GM18907 (cell line): ENCODE measurements around the gene ABCA8.

Source experiments
- ATAC-seq: cut with Tn5 transposase; IDR thresholded peaks from one replicate; pipeline ENCODE4 v1.9.1; 2021; ENCODE audit warnings: mild to moderate bottlenecking, moderate library complexity; ENCODE audit not compliant: unreplicated experiment

The ABCA8 gene

DNA sequence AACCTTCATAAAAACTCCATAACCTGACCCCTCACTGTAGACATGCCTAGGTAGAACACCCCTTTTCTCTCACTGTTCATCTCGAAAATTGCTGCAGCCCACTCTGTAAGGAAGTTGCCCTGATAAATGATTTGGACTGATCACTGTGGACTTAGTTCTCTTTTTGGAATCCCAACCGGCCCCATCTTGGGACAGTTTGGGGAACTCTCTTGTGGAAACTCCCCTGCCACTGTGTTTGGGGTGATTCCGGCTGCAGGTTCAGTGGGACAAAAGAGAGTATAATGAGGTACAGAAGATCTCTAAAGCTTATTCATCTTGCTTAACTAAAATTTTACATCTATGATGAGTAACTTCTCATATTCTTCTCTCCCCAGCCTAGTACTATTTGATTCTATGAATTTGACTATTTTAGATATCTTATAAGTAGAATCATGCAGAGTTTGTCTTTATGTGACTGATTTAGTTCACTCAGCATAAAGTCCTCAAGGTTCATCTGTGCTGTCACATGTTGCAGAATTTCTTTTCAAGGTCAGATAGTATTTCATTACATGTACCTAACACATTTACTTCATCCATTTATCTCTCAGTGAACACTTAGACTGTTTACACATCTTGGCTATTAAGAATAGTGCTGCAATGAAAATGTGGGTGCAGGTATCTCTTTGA, 84.9 kb downstream of the ABCA8 start:
- ATAC-seq = no peak

DNA sequence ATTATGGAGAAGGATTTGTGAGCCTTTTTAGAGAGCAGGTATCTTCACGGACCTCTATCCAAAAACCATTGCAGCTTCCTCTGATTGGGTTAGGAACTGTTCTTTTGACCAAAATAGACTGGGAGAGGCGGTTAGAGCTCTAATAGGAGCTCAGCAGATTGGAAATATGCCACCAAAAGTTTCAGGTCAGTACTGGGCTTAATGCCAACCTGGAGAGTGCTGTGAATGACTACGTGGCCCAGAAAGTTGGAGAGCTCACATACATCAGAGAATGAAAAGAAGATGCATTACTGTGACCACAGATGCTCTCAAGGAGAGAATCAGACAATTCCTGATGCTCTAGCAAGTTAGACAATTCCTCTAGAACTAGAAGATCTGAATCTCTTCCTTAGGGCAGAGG, 86.5 kb downstream of the ABCA8 start:
- ATAC-seq = no peak

DNA sequence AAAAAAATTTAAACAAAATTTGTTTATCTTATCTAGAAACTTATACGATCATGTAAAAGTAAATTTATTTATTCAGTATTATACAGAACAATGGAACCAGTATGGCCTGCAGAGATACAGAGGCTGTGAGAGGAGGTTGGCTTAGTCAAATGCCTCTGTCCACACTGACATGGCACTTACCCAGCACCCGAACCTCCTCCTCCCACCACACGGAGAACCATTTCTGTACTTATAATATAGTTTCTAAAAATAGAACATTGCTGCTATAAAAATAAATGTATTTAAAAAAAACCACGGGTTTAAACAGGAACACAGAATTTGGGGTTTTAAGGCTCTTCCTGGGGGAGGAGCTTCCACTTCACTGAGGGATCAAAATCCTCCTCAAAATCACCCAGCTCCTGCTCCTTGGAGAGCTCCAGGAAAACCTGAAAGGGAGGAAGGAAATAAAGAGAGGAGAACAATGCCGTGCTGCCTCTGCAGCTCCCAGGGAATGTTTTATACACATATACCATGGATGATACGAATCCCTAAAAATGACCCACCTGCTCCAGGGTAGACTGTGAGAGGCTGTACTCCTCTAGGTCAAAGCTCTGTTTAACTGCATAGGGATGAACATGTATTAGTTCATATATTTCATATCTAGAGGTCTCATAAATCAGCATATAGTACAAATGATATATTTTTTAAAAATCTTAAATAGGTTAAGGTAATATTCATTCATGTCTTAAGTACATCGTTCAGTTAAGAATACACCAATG, 87.3 kb downstream of the ABCA8 start:
- no peak for ATAC-seq

DNA sequence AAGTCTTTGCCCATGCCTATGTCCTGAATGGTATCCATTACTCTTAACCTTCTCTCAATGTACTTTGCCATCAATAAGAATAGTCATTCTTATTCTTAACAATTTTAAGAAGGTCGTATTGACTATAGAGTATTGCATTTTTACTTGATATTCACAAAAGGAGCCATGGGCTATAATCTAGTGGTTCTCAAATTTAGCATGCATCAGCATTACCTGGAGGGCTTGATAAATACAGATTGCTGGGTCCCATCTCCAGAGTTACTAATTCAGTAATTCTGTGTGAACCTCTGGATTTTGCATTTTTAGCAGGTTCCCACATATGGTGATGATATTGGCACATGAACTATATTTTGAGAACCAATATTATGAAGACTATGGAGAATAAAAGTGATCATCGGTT, 89.6 kb downstream of the ABCA8 start:
- ATAC-seq = no peak

DNA sequence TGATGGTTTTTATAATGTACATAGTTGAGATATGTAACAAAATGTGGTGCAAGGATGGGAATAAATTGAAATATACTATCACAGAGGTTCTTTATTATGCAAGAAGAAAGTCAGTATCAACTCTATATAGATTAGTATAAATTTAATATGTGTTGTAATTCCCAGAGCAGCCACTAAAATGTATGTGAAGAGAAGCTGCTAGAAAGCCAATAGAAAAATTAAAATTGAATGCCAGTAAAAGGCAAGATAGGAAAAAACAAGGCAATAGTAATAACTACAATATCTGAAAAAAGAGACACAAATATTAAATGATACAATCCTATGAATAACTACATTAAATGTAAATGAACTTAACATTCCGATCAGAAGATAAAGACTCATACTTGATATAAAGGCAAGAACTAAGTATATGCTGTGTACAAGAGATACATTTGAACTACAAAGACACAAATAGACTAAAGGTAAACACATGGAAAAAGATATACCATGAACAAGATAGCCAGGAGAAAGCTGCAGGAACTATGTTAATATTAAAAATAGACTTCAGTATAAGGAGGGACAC, 92.0 kb downstream of the ABCA8 start:
- no peak for ATAC-seq

DNA sequence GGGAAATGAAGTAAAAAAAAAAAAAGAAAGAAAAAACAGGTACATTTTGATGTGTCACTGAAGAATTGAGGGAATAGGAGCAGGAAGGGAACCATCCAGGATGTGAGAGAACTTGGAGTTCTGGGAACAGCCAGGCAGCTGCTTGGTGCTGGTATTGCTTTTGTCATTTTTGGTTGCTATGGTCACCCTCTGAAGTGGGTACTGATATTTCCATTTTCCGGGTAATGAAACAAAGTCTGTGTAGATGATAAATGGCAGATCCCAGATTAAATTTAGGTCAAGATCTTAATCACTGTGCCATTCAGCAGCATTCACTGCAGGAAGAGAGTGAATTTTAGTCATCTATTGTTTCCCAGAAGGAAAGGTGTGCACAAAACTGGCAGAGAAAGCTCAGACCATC, 93.6 kb downstream of the ABCA8 start:
- no peak for ATAC-seq

DNA sequence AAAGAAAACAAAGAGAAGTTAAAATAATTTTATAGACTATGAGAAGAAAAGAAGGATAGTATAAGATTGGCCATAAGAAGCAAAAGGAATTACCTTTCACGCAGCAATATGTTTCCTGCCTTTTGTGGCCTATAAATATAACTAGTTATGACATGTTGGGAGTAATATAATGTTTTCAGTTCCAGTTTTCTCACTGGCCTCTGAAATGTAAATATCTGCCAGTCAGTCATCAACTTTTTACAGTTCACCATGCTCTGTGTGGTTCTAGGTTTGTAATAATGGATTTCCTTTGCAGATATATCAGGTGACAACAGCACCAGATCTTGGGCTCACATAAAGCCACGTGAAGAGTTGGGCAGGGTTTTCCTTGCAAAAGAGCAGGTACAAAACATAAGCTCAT, 94.3 kb downstream of the ABCA8 start:
- no peak for ATAC-seq

DNA sequence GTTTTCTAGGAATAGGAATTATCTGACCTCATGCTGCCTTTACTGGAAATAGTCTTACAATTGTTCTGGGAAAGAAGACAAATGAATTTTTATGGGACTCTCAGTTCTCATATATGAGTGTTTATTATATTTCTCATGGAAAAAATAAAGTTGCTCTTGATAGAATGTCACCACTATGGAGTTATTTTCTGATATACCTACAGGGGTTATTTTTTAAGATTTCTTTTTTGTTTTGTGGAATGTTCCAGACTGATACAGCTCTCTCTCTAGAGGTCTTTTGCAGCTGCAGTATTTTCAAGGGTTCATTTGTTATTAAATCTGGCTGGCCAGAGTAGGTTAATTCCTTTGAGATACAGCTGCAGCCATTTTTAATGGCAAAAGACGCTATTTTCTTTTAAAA, 100.7 kb downstream of the ABCA8 start:
- ATAC-seq = no peak

DNA sequence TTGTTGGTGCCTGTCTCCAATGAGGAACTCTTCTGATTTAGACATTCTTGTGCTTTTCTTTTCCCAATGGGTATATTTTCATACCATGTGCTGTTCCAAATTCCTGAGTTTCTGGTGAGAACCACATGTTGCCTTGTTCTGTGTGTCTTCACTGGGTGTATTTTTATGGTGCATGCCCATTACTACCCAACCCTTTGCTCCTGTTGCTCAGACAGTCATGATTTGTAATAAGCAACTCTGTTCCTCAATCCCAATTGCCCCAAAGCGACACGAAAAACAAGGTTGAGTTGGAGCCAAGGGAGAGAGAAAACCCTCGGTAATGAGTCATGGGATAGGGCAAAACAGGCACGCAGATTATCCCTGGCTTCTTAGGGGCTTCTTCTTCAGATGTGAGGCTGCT, 101.8 kb downstream of the ABCA8 start:
- no peak for ATAC-seq

DNA sequence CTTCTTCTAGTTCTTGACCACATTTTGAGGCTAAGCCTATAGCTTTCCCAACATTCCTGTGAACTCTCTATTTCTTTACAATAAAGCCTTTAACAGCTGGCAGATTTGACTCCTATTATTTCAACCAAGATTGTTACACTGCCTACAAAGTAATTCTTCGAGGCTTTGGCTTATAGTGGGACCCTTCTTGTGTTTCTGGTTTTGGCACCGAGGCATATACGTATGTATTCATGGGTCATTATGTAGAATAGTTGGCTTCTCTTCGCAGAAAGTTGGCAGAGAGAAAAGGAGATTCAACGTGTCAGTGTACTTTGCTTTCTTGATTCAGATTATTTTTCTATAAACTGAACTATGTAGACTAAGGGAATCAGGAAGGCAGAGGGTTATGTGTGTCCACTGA, 102.2 kb downstream of the ABCA8 start:
- no peak for ATAC-seq

DNA sequence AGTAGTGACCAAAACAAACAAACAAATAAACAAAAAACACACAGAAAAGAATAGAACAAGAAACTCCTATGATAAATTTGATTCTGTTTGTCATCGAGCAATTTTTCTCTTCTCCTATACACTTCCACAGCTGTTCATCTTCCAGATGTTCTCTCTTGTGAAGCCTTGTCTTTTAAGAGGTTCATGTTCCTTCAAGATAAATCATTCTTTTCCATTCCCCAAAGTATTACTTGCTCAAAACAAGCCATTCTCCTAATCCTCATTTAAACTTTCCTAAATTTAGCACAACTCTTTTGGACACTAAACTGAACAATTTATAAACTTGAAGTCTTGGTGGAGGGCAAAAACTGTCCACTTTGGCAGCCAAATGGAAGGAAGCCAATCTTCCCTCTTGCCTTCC, 103.3 kb downstream of the ABCA8 start:
- ATAC-seq = no peak

DNA sequence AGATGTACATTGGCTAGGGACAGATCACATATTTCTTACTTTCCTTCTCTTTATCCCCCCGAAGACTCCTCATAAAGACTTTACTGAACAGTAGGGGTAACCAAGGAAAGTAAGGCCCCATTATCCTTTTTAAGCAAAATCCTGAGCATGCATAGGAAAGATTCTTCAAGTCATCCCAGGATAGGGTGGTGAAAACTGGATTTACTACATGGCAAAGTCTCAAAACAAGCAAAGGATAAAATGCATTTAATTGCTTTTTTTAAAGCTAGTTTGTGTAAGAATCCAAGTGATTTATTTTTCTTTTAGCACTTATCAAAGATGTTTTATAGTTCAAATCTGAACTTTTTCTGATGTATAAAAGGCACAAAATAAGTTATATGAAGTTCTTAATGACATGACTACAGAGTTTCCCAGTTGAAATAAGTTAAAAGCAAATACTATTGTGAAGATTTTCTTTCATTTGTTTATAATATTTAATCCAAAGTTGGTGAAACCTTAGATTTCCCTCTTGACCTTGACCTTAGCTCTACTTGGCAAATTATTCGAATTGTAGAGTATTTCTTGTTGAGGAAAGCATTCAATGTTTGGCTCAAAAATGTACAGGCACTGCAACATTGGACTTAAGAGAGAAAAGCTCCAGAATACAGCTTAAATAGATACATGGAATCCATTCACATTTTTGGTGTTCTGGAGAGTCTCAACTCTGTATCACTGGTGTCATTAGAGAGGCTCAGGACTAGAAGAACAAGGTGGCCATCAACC, 104.3 kb downstream of the ABCA8 start:
- ATAC-seq = no peak

DNA sequence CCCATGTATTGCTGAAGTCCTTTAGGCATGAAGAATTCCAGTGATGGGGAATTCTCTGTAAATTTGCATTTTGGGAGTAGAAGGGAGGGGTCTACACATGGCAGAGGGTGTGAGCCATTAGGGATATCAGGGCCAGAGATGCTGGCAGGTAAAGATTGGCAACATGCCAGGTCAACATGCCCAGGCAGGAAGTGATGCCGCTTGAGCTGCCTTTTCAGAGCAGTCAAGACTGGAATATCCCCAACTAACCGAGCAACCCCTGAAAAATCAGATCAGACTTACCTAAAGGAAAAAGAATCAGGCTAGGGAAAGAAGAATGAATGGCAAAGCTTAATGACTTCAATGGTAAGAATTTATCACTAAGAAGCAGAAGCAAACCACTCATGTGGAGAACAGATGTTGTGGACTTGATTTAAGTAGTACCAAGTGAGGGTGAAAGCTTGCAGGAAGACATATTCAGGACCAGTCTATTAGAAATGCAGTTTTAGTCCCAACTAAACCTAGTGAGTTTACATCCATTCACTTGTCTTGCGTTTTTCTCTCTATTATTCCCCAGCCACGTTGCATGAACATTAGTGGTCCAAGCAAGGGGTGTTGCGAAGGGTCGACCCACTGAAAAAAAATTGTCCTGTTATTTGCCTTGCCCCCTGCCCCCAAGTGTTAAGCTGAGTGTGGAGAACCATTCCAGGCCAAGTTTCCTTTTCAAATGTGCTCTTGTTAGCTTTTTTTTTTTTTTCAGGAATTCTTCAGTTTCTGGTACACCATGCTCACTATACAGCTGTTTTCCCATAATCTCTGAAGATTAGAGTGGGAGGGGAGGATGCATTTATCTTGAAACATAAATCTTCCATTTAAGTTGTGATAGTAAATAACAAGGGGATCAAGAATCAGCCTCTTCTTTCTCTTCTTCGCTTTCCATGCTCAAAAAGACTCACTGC, 105.2 kb downstream of the ABCA8 start:
- no peak for ATAC-seq

DNA sequence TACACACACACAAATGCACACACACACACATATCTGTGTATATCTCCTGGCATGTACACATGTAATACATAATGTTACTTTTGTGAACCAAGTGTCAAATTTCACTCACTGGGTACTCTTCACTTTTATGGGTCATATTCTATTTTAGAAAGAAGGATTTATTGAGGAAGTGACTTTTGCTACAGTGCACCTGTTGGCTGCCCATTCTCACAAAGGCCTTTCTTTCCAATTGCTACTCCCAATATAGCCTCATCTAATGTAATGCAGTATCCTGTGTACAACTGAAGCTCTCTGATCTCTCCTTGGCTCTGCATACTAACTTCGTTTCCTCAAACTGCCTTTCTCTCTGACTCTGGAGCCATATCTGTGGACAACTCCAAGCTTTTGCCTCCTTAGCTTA, 107.5 kb downstream of the ABCA8 start:
- ATAC-seq = no peak

DNA sequence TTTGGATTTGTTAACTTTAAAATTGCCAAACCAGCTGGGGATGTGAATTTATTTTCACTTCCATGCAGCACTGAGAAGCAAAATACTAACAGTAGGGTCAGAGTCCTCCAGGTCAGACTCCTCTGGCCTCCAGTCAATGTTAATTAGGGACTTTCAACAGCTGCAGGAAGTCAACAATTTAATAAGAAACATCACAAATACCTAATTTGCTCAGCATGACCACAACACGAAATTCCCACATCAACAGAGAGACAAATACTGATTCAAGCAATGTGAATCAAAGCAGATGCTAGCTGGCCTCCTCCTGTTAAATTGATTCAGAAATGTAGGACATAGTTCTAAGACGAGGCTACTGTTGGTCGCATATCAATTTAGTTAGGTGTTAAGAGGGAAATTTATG, 111.7 kb downstream of the ABCA8 start:
- ATAC-seq = peak; percentile 49

DNA sequence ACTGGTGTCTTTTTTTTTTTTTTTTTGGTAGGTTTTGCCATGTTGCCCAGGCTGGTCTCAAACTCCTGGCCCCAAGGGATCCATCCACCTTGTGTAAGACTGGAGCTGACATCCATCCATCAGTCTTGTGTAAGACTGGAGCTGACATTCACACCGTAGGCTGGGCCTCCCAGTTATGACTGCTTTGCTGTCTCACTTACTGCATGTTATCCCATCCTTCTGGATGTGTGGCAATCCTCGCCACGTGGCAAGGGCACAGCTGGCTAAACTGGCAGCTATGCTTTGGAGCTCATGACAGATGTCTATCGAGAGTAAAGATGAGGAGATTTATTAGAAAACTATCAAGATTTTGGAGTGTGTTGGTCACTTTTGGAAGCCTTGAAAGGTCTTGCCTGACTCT, 115.1 kb downstream of the ABCA8 start:
- no peak for ATAC-seq

DNA sequence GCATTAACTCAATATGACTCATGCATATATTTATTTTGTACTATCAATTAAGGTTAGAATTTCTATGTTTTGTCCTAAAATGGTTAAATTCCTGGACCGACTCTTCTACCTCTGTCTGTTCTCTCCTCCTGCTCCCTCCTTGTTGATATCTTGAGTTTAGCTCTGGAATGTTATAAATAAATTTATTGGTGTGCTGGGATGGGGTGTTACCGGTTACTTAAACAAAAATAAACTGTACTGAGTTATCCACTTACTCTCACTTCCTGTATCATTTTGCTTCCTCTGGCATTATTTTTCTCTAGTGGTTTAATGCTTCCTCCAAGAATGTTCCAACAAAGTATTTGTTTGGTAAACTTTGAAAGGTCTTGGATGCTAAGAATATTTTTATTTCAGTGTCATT, 120.1 kb downstream of the ABCA8 start:
- no peak for ATAC-seq

DNA sequence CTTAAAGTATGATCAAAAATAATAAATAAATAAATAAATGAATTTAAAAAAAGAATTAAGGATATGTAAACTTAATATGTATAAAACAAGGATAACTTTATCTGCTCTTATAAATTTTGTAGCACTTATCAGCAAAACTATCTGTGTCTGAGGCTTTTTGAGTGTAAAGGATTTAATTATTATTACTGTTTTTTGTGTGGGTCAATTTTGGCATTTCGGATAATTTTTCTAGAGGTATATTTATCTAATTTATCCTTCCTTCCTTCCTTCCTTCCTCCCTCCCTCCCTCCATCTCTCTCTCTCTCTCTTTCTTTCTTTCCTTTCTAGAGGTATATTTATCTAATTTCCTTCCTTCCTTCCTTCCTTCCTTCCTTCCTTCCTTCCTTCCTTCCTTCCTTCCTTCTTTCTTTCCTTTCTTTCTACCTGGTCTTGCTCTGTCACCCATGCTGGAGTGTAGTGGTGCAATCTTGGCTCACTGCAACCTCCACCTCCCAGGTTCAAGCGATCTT, 120.8 kb downstream of the ABCA8 start:
- ATAC-seq = no peak

DNA sequence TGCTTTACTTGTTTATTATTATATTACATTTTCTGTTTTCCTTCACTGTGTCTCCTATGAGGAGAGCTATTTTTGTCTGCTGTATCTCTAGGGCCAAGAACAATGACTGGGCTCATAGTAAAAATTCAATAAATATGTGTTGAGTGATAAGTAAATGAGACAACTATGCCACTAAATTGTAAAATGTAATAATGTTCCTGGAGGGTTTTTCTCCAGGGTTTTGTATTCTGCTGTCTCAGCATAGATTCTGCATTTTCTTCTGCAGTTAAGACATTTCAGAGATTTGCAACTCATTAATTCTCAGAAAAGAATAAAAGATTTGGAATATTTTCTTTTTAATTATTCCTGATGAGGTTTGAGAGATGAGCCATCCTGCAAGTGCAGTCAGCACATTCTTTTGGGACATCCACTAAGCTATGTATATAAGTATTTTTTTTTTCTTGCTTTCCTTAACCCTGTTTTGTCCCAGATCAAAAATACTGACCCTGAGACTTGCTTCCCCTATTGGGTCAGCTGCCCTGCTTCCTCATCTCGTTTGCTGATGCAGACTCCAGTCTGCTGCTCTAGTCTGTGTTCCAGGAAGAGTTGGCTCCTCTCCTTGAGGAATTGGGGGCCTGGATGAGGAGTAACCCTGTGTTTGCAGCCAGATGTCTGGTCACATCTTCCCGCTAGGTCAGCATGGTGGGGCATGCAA, 122.9 kb downstream of the ABCA8 start:
- no peak for ATAC-seq

DNA sequence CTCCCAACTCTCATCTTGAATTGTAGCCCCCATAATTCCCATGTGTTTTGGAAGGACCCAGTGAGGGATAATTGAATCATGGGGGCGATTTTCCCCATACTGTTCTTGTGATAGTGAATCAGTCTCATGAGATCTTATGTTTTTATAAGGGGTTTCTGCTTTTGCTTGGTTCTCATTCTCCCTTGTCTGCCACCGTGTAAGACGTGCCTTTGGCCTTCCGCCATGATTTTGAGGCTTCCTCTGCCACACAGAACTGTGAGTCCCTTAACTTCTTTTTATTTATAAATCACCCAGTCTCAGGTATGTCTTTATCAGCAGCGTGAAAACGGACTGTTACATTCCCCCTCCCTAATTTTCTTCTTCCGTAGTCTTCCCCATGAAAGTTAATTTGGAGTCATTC, 124.0 kb downstream of the ABCA8 start:
- ATAC-seq = no peak
